HepG2 (cell line): ENCODE measurements around the gene TUBB4A. TPM values are rescaled to one million over a fixed set of nuclear protein-coding genes. Genes with fewer than 3 reads are reported as not detected.

ENCODE experiments used
- ATAC-seq: fragments of 200-7000 bp; cut with Tn5 transposase; 3 replicates; pipeline ENCODE4 v1.9.1; 2020; ENCODE audit warnings: mild to moderate bottlenecking, moderate library complexity
- BruUV-seq: library from RNA; stranded (reverse); fragments of 400-500 nt; replicated peaks from 2 replicates; lab custom pipeline; 2021; lab: Mats Ljungman, UMichigan
- CTCF ChIA-PET: fragments of 300-600 bp; formaldehyde crosslinking; extraction: SDS; loops from one replicate; lab custom pipeline; 2021; ENCODE audit warnings: low total read pairs, inconsistent platforms, low intra/inter-chr PET ratio; lab: Yijun Ruan, JAX
- POLR2A ChIA-PET: fragments of 350-600 bp; sonication (Branson Sonifier 250); formaldehyde crosslinking; loops from one replicate; lab custom pipeline; 2020; ENCODE audit warnings: antibody characterized with exemption, inconsistent platforms; lab: Yijun Ruan, JAX
- DNase-seq: peaks from one replicate; pipeline ENCODE4 v3.0.0-alpha.2; 2015; ENCODE audit warnings: low spot score
- FAIRE-seq: peaks from 3 replicates; lab custom pipeline; 2011; peaks lifted over from hg19 to GRCh38; lab: Jason Lieb, UNC
- H2AFZ ChIP-seq: one replicate; pipeline ENCODE4 v1.6.1; 2011; ENCODE audit warnings: low read length, inconsistent platforms
- H3K27ac ChIP-seq: fragments of 300-600 bp; 3 replicates; pipeline ENCODE4 v1.8.0; 2011; ENCODE audit warnings: mixed run types, mild to moderate bottlenecking, mixed read lengths, low read length, inconsistent platforms; ENCODE audit not compliant: insufficient read depth; ENCODE audit errors: extremely low read length
- H3K27me3 ChIP-seq, 2 experiments: fragments of 200-600 bp in 1 of 2; 2 replicates in 1 of 2; 3 replicates in 1 of 2; pipeline versions ENCODE4 v1.6.0 to v1.8.0; 2011; ENCODE audit warnings: low read length in 2 of 2, mild to moderate bottlenecking in 2 of 2, moderate library complexity in 2 of 2, inconsistent platforms in 1 of 2; ENCODE audit not compliant: insufficient read depth in 2 of 2, control insufficient read depth in 1 of 2
- H3K36me3 ChIP-seq, 2 experiments: fragments of 200-600 bp in 1 of 2; replicated peaks in 1 of 2; 2 replicates in 1 of 2; 3 replicates in 1 of 2; pipeline versions ENCODE4 v1.5.1 to v1.8.0; 2011; ENCODE audit warnings: low read length in 2 of 2, inconsistent platforms in 1 of 2; ENCODE audit not compliant: insufficient read depth in 2 of 2, control insufficient read depth in 1 of 2
- H3K4me1 ChIP-seq: 2 replicates; pipeline ENCODE4 v1.5.1; 2012; ENCODE audit warnings: low read length, inconsistent platforms; ENCODE audit not compliant: insufficient read depth
- H3K4me2 ChIP-seq: 2 replicates; pipeline ENCODE4 v1.6.0; 2011; ENCODE audit warnings: low read depth, low read length, inconsistent platforms
- H3K4me3 ChIP-seq, 3 experiments: fragments of 200-600 bp in 1 of 3; sonication (generic), shearing (Covaris generic) in 1 of 3; replicated peaks in 1 of 3; 2 replicates each; pipeline ENCODE4 v1.5.1; 2011 to 2016; ENCODE audit warnings: low read length in 3 of 3, inconsistent platforms in 2 of 3, low read depth in 2 of 3, mild to moderate bottlenecking in 2 of 3, control low read depth in 1 of 3, mixed read lengths in 1 of 3; ENCODE audit not compliant: insufficient read depth in 1 of 3
- H3K79me2 ChIP-seq: one replicate; pipeline ENCODE4 v1.6.1; 2011; ENCODE audit warnings: low read length, inconsistent platforms; ENCODE audit not compliant: insufficient read depth
- H3K9ac ChIP-seq: 2 replicates; pipeline ENCODE4 v1.6.0; 2011; ENCODE audit warnings: mild to moderate bottlenecking, low read depth, low read length, inconsistent platforms; ENCODE audit not compliant: insufficient read depth
- H3K9me3 ChIP-seq: 2 replicates; pipeline ENCODE4 v1.5.1; 2012; ENCODE audit warnings: mild to moderate bottlenecking, low read length
- H4K20me1 ChIP-seq: 2 replicates; pipeline ENCODE4 v1.6.0; 2011; ENCODE audit warnings: inconsistent platforms, mild to moderate bottlenecking, low read length, moderate library complexity; ENCODE audit not compliant: insufficient read depth
- ADNP ChIP-seq: sonication (generic); formaldehyde crosslinking; IDR thresholded peaks from 2 replicates; pipeline ENCODE4 v1.4.0; 2020; ENCODE audit warnings: missing genetic modification reagents
- BRD4 ChIP-seq: sonication (generic); formaldehyde crosslinking; IDR thresholded peaks from 2 replicates; pipeline ENCODE4 v1.4.0; 2020; ENCODE audit warnings: missing genetic modification reagents
- KAT2B ChIP-seq: fragments of 150-350 bp; IDR thresholded peaks from 2 replicates; pipeline ENCODE4 v1.6.1; 2014; ENCODE audit warnings: low read depth, low read length, borderline replicate concordance
- NFIC ChIP-seq: IDR thresholded peaks from 2 replicates; pipeline ENCODE4 v1.6.1; 2012; ENCODE audit warnings: mild to moderate bottlenecking, low read length, inconsistent platforms
- ZNF235 ChIP-seq: sonication (generic); formaldehyde crosslinking; IDR thresholded peaks from 2 replicates; pipeline ENCODE4 v1.8.1; 2023; ENCODE audit warnings: mild to moderate bottlenecking, missing genetic modification reagents, borderline replicate concordance
- ZNF260 ChIP-seq: sonication (generic); formaldehyde crosslinking; IDR thresholded peaks from 2 replicates; pipeline ENCODE4 v1.4.0; 2020; ENCODE audit warnings: missing genetic modification reagents, low read depth, mild to moderate bottlenecking, borderline replicate concordance
- ZNF350 ChIP-seq: sonication (generic); formaldehyde crosslinking; IDR thresholded peaks from 2 replicates; pipeline ENCODE4 v1.4.0; 2020; ENCODE audit warnings: mild to moderate bottlenecking, low read depth, missing genetic modification reagents, borderline replicate concordance
- ZNF44 ChIP-seq: sonication (generic); formaldehyde crosslinking; IDR thresholded peaks from 2 replicates; pipeline ENCODE4 v1.5.1; 2020; ENCODE audit warnings: mild to moderate bottlenecking, missing genetic modification reagents
- ZNF441 ChIP-seq: sonication (generic); formaldehyde crosslinking; IDR thresholded peaks from 2 replicates; pipeline ENCODE4 v1.7.0; 2021; ENCODE audit warnings: missing genetic modification reagents, borderline replicate concordance
- ZNF546 ChIP-seq: sonication (generic); formaldehyde crosslinking; conservative IDR thresholded peaks from 2 replicates; pipeline ENCODE4 v1.8.1; 2023; ENCODE audit warnings: mild to moderate bottlenecking, missing genetic modification reagents
- ZNF816 ChIP-seq: sonication (generic); formaldehyde crosslinking; IDR thresholded peaks from 2 replicates; pipeline ENCODE4 v1.8.0; 2022; ENCODE audit warnings: missing genetic modification reagents, mild to moderate bottlenecking, borderline replicate concordance
- WGBS: methylation state at CpG from one replicate; pipeline ENCODE4 v1.1.6; 2017; ENCODE audit warnings: low lambda C conversion rate; 5-methylcytosine and 5-hydroxymethylcytosine counted together
- in situ Hi-C: cut with HindIII; loops from 2 replicates; pipeline ENCODE4 v1.10.0; 2017; ENCODE audit warnings: low pct_unique_long_range_greater_than_20kb; ENCODE audit not compliant: extremely low pct_ligation_motif_present
- intact Hi-C: fragments of 100-400 bp; cut with micrococcal nuclease; formaldehyde crosslinking; loops from one replicate; pipeline ENCODE4 v1.10.0; 2022; ENCODE audit not compliant: unreplicated experiment
- polyA plus RNA-seq, 8 experiments: library from polyadenylated mRNA; depleted of rRNA in 3 of 8; stranded (reverse) in 7 of 8; unstranded in 1 of 8; fragments of >200 nt; fragmentation: Illumina TruSeq in 4 of 8; extraction: Trizol in 4 of 8; gene quantifications; 2 replicates each; pipeline versions ENCODE4 v1.2.1 to v1.2.3, GENCODE V29; 2011 to 2016; ENCODE audit warnings: low read depth in 4 of 8, missing spikeins in 1 of 8, mixed read lengths in 1 of 8; ENCODE audit not compliant: insufficient read depth in 1 of 8
- total RNA-seq, 5 experiments: library from RNA; depleted of rRNA; stranded (reverse); fragments of >200 nt; fragmentation: Illumina TruSeq; extraction: Trizol; gene quantifications; 2 replicates each; pipeline ENCODE4 v1.2.3, GENCODE V29; 2016; ENCODE audit warnings: low read depth in 1 of 5
- TF ChIP-seq, protein P1 (sequence below): sonication (generic); formaldehyde crosslinking; IDR thresholded peaks from 2 replicates; pipeline ENCODE4 v1.5.1; 2020; ENCODE audit warnings: mild to moderate bottlenecking, moderate library complexity, missing genetic modification reagents
- TF ChIP-seq, protein P2 (sequence below): sonication (generic); formaldehyde crosslinking; IDR thresholded peaks from 2 replicates; pipeline ENCODE4 v1.5.0; 2020; ENCODE audit warnings: missing genetic modification reagents
- TF ChIP-seq, protein P3 (sequence below): sonication (generic); formaldehyde crosslinking; IDR thresholded peaks from 2 replicates; pipeline ENCODE4 v1.4.0; 2020; ENCODE audit warnings: missing genetic modification reagents

TUBB4A gene
- total and polyA plus RNA-seq, 2 of the 13 experiments (the other 11 are each of a cell fraction or from before 2014, with no cell fraction given) = not detected

DNA sequence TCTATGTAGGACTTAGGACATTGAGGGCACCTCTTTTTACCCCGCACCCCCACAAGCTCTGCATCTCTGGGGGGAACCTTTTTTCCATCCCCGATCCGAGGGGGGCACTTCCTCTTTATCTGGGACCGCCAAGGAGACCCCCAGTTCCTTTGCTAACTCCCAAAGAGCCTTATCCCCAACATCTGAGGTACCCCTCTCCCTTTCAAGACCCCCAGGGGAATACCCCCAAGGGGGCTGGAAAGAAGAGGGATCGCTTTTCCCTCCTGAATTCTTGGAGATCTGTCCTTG, 29.8 kb upstream of the TUBB4A start (continued):
- TF ChIP-seq, protein P1, sequence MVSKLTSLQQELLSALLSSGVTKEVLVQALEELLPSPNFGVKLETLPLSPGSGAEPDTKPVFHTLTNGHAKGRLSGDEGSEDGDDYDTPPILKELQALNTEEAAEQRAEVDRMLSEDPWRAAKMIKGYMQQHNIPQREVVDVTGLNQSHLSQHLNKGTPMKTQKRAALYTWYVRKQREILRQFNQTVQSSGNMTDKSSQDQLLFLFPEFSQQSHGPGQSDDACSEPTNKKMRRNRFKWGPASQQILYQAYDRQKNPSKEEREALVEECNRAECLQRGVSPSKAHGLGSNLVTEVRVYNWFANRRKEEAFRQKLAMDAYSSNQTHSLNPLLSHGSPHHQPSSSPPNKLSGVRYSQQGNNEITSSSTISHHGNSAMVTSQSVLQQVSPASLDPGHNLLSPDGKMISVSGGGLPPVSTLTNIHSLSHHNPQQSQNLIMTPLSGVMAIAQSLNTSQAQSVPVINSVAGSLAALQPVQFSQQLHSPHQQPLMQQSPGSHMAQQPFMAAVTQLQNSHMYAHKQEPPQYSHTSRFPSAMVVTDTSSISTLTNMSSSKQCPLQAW (CRISPR knock-in tag) = no peak
- TF ChIP-seq KAT2B = no peak

DNA sequence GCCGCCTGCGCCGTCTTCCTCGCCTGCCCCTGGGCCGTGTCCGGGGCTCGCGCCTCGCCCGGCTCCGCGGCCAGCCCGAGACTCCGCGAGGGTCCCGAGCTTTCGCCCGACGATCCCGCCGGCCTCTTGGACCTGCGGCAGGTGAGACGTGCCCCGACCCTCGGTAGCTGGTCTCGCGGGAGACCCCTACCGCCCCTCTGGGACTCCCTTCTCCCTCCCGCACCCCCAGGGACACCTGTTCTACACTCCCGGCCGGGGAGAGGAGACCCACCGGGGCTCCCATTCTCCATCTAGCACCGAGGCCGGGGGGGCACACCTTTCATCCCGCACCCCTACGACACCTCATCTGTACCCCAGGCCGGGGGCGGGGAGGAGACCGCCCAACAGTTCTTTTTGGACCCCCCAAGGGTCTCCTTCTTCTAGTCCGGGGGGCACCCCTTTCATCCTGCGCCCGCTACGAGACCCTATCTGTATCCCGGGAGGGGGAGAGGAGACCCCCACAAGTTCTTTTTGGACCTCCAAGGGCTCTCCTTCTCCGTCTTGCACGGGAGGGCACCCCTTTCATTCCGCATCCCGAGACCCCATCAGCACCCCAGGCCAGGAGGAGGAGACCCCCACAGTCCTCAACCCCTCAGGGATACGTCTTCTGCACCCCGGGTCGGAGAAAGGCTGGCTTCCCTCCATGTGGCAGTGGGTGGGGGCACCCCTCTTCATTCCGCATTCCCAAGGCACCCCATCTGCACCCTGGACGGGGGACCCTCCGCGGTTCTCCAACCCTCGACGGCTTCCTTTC, 29.2 kb upstream of the TUBB4A start:
- Histone ChIP-seq H3K27me3 (peaks cover 0 to 14% of the 10 kb centered on the region in 2 experiments; a peak in 3 of 5 replicates), H3K9ac (peak overlapping the region; percentile 66; the same call in 1 of the 2 replicates), H3K4me3 (peak overlapping the region; percentile 40 to 78 (median 55)), H4K20me1 (no peaks in the 10 kb centered on the region), H3K9me3 (no peaks in the 10 kb centered on the region), H3K36me3 (no peaks in the 10 kb centered on the region), H3K4me2 (peak overlapping the region; percentile 99), H3K79me2 (no peaks in the 10 kb centered on the region), H3K27ac (no peak overlapping the region), H3K4me1 (peaks cover 52% of the 10 kb centered on the region), H2AFZ (no peak overlapping the region)
- intact Hi-C loops (no loop called here), in situ Hi-C loops (no loop called here)
- ATAC-seq (peak; percentile 78), DNase-seq (no peak), FAIRE-seq (no peak)
- ChIA-PET CTCF (no interaction called here), POLR2A (interaction anchor here (0.7 to 1.1 kb wide), 6 partner anchors 15 to 538 kb away, joined by 3 to 8 read pairs (median 4); partner anchors contain the start of genes KHSRP and ZNF557)
- BruUV-seq = no TSS peak
- WGBS = 55% methylated on average over 24 of the region's 57 CpGs
- TF ChIP-seq ADNP (CRISPR knock-in tag) = no peak
- 0 out of 2 replicates have a peak, but pooled peaks have one; percentile 2 for TF ChIP-seq ZNF546
- no peak for TF ChIP-seq NFIC
- no peak for TF ChIP-seq ZNF235 (CRISPR knock-in tag)
- no peak for TF ChIP-seq ZNF816 (CRISPR knock-in tag)
- no peak for TF ChIP-seq BRD4 (CRISPR knock-in tag)
- no peak for TF ChIP-seq ZNF441 (CRISPR knock-in tag)
- no peak for TF ChIP-seq ZNF44
- TF ChIP-seq, protein P2, sequence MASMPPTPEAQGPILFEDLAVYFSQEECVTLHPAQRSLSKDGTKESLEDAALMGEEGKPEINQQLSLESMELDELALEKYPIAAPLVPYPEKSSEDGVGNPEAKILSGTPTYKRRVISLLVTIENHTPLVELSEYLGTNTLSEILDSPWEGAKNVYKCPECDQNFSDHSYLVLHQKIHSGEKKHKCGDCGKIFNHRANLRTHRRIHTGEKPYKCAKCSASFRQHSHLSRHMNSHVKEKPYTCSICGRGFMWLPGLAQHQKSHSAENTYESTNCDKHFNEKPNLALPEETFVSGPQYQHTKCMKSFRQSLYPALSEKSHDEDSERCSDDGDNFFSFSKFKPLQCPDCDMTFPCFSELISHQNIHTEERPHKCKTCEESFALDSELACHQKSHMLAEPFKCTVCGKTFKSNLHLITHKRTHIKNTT (CRISPR knock-in tag) = no peak
- no peak for TF ChIP-seq ZNF350 (CRISPR knock-in tag)
- TF ChIP-seq, protein P3, sequence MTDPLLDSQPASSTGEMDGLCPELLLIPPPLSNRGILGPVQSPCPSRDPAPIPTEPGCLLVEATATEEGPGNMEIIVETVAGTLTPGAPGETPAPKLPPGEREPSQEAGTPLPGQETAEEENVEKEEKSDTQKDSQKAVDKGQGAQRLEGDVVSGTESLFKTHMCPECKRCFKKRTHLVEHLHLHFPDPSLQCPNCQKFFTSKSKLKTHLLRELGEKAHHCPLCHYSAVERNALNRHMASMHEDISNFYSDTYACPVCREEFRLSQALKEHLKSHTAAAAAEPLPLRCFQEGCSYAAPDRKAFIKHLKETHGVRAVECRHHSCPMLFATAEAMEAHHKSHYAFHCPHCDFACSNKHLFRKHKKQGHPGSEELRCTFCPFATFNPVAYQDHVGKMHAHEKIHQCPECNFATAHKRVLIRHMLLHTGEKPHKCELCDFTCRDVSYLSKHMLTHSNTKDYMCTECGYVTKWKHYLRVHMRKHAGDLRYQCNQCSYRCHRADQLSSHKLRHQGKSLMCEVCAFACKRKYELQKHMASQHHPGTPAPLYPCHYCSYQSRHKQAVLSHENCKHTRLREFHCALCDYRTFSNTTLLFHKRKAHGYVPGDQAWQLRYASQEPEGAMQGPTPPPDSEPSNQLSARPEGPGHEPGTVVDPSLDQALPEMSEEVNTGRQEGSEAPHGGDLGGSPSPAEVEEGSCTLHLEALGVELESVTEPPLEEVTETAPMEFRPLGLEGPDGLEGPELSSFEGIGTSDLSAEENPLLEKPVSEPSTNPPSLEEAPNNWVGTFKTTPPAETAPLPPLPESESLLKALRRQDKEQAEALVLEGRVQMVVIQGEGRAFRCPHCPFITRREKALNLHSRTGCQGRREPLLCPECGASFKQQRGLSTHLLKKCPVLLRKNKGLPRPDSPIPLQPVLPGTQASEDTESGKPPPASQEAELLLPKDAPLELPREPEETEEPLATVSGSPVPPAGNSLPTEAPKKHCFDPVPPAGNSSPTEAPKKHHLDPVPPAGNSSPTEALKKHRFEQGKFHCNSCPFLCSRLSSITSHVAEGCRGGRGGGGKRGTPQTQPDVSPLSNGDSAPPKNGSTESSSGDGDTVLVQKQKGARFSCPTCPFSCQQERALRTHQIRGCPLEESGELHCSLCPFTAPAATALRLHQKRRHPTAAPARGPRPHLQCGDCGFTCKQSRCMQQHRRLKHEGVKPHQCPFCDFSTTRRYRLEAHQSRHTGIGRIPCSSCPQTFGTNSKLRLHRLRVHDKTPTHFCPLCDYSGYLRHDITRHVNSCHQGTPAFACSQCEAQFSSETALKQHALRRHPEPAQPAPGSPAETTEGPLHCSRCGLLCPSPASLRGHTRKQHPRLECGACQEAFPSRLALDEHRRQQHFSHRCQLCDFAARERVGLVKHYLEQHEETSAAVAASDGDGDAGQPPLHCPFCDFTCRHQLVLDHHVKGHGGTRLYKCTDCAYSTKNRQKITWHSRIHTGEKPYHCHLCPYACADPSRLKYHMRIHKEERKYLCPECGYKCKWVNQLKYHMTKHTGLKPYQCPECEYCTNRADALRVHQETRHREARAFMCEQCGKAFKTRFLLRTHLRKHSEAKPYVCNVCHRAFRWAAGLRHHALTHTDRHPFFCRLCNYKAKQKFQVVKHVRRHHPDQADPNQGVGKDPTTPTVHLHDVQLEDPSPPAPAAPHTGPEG (CRISPR knock-in tag) = peak; percentile 55; the same call in 1 of the 2 replicates
- no peak for TF ChIP-seq ZNF260 (CRISPR knock-in tag)
